HCT116 (cell line): ENCODE data around the gene ATG14. TPM values are rescaled to one million over a fixed set of nuclear protein-coding genes. Genes with fewer than 3 reads are reported as not detected.

Source experiments
- ATAC-seq: fragments of 200-7000 bp; cut with Tn5 transposase; 2 replicates; pipeline ENCODE4 v1.9.1; 2020; ENCODE audit warnings: mild to moderate bottlenecking, moderate library complexity
- BruUV-seq: library from RNA; stranded (reverse); fragments of 400-500 nt; replicated peaks from 2 replicates; lab custom pipeline; 2021; lab: Mats Ljungman, UMichigan
- CTCF ChIA-PET: fragments of 300-600 bp; sonication (Branson Sonifier 250); formaldehyde crosslinking; loops from one replicate; lab custom pipeline; 2021; ENCODE audit warnings: antibody characterized with exemption; lab: Charles Lee
- POLR2A ChIA-PET: fragments of 300-600, 350-600 bp; sonication (Branson Sonifier 250); formaldehyde crosslinking; loops from one replicate; lab custom pipeline; 2021; ENCODE audit warnings: antibody characterized with exemption; lab: Charles Lee
- RAD21 ChIA-PET, 2 experiments: fragments of 300-600 bp; sonication (Branson Sonifier 250); formaldehyde crosslinking; loops; one replicate each; lab custom pipeline; 2023; ENCODE audit warnings: low total read pairs in 2 of 2; ENCODE audit not compliant: uncharacterized antibody in 2 of 2, unreplicated experiment in 2 of 2, low non-redundant PET in 1 of 2; lab: Charles Lee
- DNase-seq: peaks from one replicate; pipeline ENCODE4 v3.0.0-alpha.2; 2010; ENCODE audit warnings: low read depth, low spot score
- H2AFZ ChIP-seq: fragments of 200-600 bp; shearing (Covaris generic), sonication (generic); 2 replicates; pipeline ENCODE4 v1.6.1; 2017; ENCODE audit warnings: low read depth, mixed run types, mixed read lengths, antibody characterized with exemption, low read length; ENCODE audit not compliant: poor library complexity, severe bottlenecking
- H3K27ac ChIP-seq: 2 replicates; pipeline ENCODE4 v1.5.1; 2012; ENCODE audit warnings: low read depth, low read length
- H3K27me3 ChIP-seq: fragments of 200-600 bp; sonication (generic); 2 replicates; pipeline ENCODE4 v1.6.1; 2016; ENCODE audit warnings: mixed run types, low read length, mixed read lengths; ENCODE audit not compliant: insufficient read depth
- H3K36me3 ChIP-seq, 2 experiments: fragments of 200-500 bp in 1 of 2; fragments of 200-600 bp in 1 of 2; sonication (Bioruptor generic) in 1 of 2; sonication (generic) in 1 of 2; 2 replicates each; pipeline versions ENCODE4 v1.5.1 to v1.6.1; 2014 to 2016; ENCODE audit warnings: low read length in 2 of 2, inconsistent platforms in 1 of 2, mixed read lengths in 1 of 2, mixed run types in 1 of 2; ENCODE audit not compliant: insufficient read depth in 2 of 2, control insufficient read depth in 1 of 2
- H3K4me1 ChIP-seq, 2 experiments: fragments of 200-600 bp in 1 of 2; sonication (generic) in 1 of 2; 2 replicates each; pipeline versions ENCODE4 v1.5.1 to v1.6.1; 2012 to 2017; ENCODE audit warnings: low read length in 2 of 2, inconsistent platforms in 1 of 2, mild to moderate bottlenecking in 1 of 2, mixed read lengths in 1 of 2, mixed run types in 1 of 2, moderate library complexity in 1 of 2; ENCODE audit not compliant: insufficient read depth in 2 of 2, control insufficient read depth in 1 of 2
- H3K4me2 ChIP-seq: fragments of 200-600 bp; sonication (generic); 2 replicates; pipeline ENCODE4 v1.6.1; 2017; ENCODE audit warnings: mixed run types, low read length, mixed read lengths
- H3K4me3 ChIP-seq, 2 experiments: fragments of 200-600 bp in 1 of 2; sonication (generic) in 1 of 2; replicated peaks in 1 of 2; 2 replicates each; pipeline ENCODE4 v1.5.1; 2011 to 2016; ENCODE audit warnings: low read length in 2 of 2, control low read depth in 1 of 2, low read depth in 1 of 2, mild to moderate bottlenecking in 1 of 2, mixed read lengths in 1 of 2, mixed run types in 1 of 2
- H3K79me2 ChIP-seq: fragments of 200-600 bp; sonication (generic); 2 replicates; pipeline ENCODE4 v1.6.1; 2017; ENCODE audit warnings: mild to moderate bottlenecking, mixed run types, low read length, moderate library complexity, mixed read lengths; ENCODE audit not compliant: insufficient read depth
- H3K9ac ChIP-seq: fragments of 200-600 bp; sonication (generic); 2 replicates; pipeline ENCODE4 v1.6.1; 2016; ENCODE audit warnings: low read length, mixed read lengths
- H3K9me2 ChIP-seq: fragments of 200-600 bp; sonication (generic), shearing (Covaris generic); 2 replicates; pipeline ENCODE4 v1.6.1; 2017; ENCODE audit warnings: mixed run types, mild to moderate bottlenecking, moderate library complexity; ENCODE audit not compliant: insufficient read depth
- H3K9me3 ChIP-seq, 2 experiments: fragments of 200-500 bp in 1 of 2; fragments of 200-600 bp in 1 of 2; sonication (Bioruptor generic) in 1 of 2; sonication (generic) in 1 of 2; 2 replicates each; pipeline ENCODE4 v1.6.1; 2014 to 2017; ENCODE audit warnings: low read length in 2 of 2, mixed read lengths in 2 of 2, inconsistent platforms in 1 of 2, low read depth in 1 of 2, mild to moderate bottlenecking in 1 of 2, mixed run types in 1 of 2, moderate library complexity in 1 of 2; ENCODE audit not compliant: control insufficient read depth in 1 of 2, insufficient read depth in 1 of 2
- H4K20me1 ChIP-seq: fragments of 200-600 bp; sonication (generic), shearing (Covaris generic); 2 replicates; pipeline ENCODE4 v1.6.1; 2017; ENCODE audit warnings: mixed run types, mild to moderate bottlenecking, moderate library complexity; ENCODE audit not compliant: insufficient read depth
- ATF3 ChIP-seq: IDR thresholded peaks from 2 replicates; pipeline ENCODE4 v1.6.1; 2012
- CBX3 ChIP-seq: IDR thresholded peaks from 2 replicates; pipeline ENCODE4 v1.6.1; 2012; ENCODE audit warnings: low read depth
- CEBPB ChIP-seq: IDR thresholded peaks from 2 replicates; pipeline ENCODE4 v1.6.1; 2012; ENCODE audit warnings: low read depth
- CTCF ChIP-seq, 3 experiments: fragments of 200-600 bp in 1 of 3; sonication (generic) in 1 of 3; IDR thresholded peaks in 2 of 3; conservative IDR thresholded peaks in 1 of 3; 2 replicates each; pipeline ENCODE4 v1.5.1; 2012 to 2017; ENCODE audit warnings: low read depth in 2 of 3, low read length in 2 of 3, antibody characterized with exemption in 1 of 3, borderline replicate concordance in 1 of 3, control low read depth in 1 of 3, mild to moderate bottlenecking in 1 of 3, mixed read lengths in 1 of 3, mixed run types in 1 of 3, moderate library complexity in 1 of 3; ENCODE audit not compliant: insufficient read depth in 1 of 3
- EGR1 ChIP-seq: IDR thresholded peaks from 2 replicates; pipeline ENCODE4 v1.6.1; 2012; ENCODE audit warnings: low read depth
- EZH2 ChIP-seq: fragments of 200-600 bp; sonication (generic); IDR thresholded peaks from 2 replicates; pipeline ENCODE4 v1.6.1; 2017; ENCODE audit warnings: antibody characterized with exemption, mixed run types
- JUND ChIP-seq: IDR thresholded peaks from 2 replicates; pipeline ENCODE4 v1.6.1; 2012
- MAX ChIP-seq: IDR thresholded peaks from 2 replicates; pipeline ENCODE4 v1.6.1; 2012
- POLR2A ChIP-seq: IDR thresholded peaks from 2 replicates; pipeline ENCODE4 v1.7.0; 2011; ENCODE audit warnings: borderline replicate concordance; ENCODE audit not compliant: insufficient read depth, insufficient read length; ENCODE audit errors: extremely low read depth
- POLR2AphosphoS5 ChIP-seq: IDR thresholded peaks from 2 replicates; pipeline ENCODE4 v1.6.1; 2011; ENCODE audit warnings: mild to moderate bottlenecking, low read depth, low read length, moderate library complexity
- RAD21 ChIP-seq: IDR thresholded peaks from 2 replicates; pipeline ENCODE4 v1.6.1; 2012; ENCODE audit warnings: low read depth, mild to moderate bottlenecking
- REST ChIP-seq: IDR thresholded peaks from 2 replicates; pipeline ENCODE4 v1.6.1; 2012; ENCODE audit warnings: low read depth
- SIN3A ChIP-seq: IDR thresholded peaks from 2 replicates; pipeline ENCODE4 v1.6.1; 2012; ENCODE audit warnings: low read depth
- SP1 ChIP-seq: IDR thresholded peaks from 2 replicates; pipeline ENCODE4 v1.6.1; 2012; ENCODE audit warnings: low read depth
- SRF ChIP-seq: IDR thresholded peaks from 2 replicates; pipeline ENCODE4 v1.6.1; 2012; ENCODE audit warnings: low read depth
- TCF7L2 ChIP-seq: IDR thresholded peaks from 2 replicates; pipeline ENCODE4 v1.7.0; 2011; ENCODE audit warnings: borderline replicate concordance, inconsistent platforms; ENCODE audit not compliant: insufficient read depth, insufficient read length; ENCODE audit errors: extremely low read depth
- YY1 ChIP-seq: IDR thresholded peaks from 2 replicates; pipeline ENCODE4 v1.6.1; 2011; ENCODE audit warnings: low read length, low read depth, moderate library complexity, mild to moderate bottlenecking; ENCODE audit not compliant: insufficient replicate concordance; ENCODE audit errors: extremely low read depth
- ZBTB33 ChIP-seq: IDR thresholded peaks from 2 replicates; pipeline ENCODE4 v1.6.1; 2011; ENCODE audit warnings: mild to moderate bottlenecking, low read length, moderate library complexity; ENCODE audit not compliant: insufficient replicate concordance; ENCODE audit errors: extremely low read depth
- ZFX ChIP-seq: fragments of 450-650 bp; IDR thresholded peaks from 2 replicates; pipeline ENCODE4 v1.6.1; 2017
- ZNF274 ChIP-seq: fragments of 200-500 bp; sonication (Bioruptor generic); IDR thresholded peaks from 2 replicates; pipeline ENCODE4 v1.6.1; 2014; ENCODE audit warnings: mild to moderate bottlenecking, low read depth, low read length, inconsistent platforms
- intact Hi-C: fragments of 100-400 bp; cut with micrococcal nuclease; formaldehyde crosslinking; loops from 2 replicates; pipeline ENCODE4 v1.10.0; 2022
- total RNA-seq: library from RNA; stranded (reverse); gene quantifications from one replicate; pipeline ENCODE4 v1.2.1, GENCODE V29; 2021; ENCODE audit not compliant: unreplicated experiment

ATG14 gene
- total RNA-seq, 1 experiment from 2014 or later, result 9.9 TPM

GRCh38 chr14:55417955-55418354, 6.3 kb upstream of the ATG14 start:
- H3K4me3 ChIP-seq, result no peak overlapping the region
- ATAC-seq, result no peak
- no peaks in the 10 kb centered on the region for H3K27me3 ChIP-seq
- no peak overlapping the region for H3K9ac ChIP-seq
- H2AFZ ChIP-seq, result no peak overlapping the region
- H3K9me3 ChIP-seq, result no peaks in the 10 kb centered on the region
- H3K27ac ChIP-seq, result no peak overlapping the region
- H3K4me2 ChIP-seq, result no peak overlapping the region
- H3K4me1 ChIP-seq, result no peaks in the 10 kb centered on the region
- ChIA-PET RAD21 (no interaction called here), POLR2A (no interaction called here), CTCF (interaction anchor here (0.8 to 1.1 kb wide), 2 partner anchors 10 to 21 kb away, joined by 4 to 5 read pairs; no protein-coding TSS in a partner anchor)
- no peaks in the 10 kb centered on the region for H3K36me3 ChIP-seq
- intact Hi-C loops, result no loop called here
- no peak for DNase-seq
- no peaks in the 10 kb centered on the region for H3K79me2 ChIP-seq
- no TSS peak for BruUV-seq
- no peaks in the 10 kb centered on the region for H4K20me1 ChIP-seq
- TF ChIP-seq CTCF (IDR thresholded peaks at IDR 0.05 in 2 of 3, conservative IDR thresholded peaks at IDR 0.05 in 1 of 3; ENCODE audit: borderline replicate concordance in 1 of 3, insufficient read depth in 1 of 3, low read depth in 2 of 3, low read length in 2 of 3) (no peak), MAX (no peak), EZH2 (no peak), CEBPB (no peak), SRF (no peak), SP1 (no peak), REST (no peak), YY1 (no peak), SIN3A (no peak), ZNF274 (no peak), ZBTB33 (no peak), CBX3 (no peak), ZFX (no peak), EGR1 (no peak), POLR2A (no peak), ATF3 (no peak), TCF7L2 (no peak), POLR2AphosphoS5 (no peak), JUND (no peak), RAD21 (no peak)
- TF ChIP-seq, all 23 proteins: peak for 0
- H3K9me2 ChIP-seq, result no peaks in the 10 kb centered on the region
